HEK293 (cell line): Measurements from ENCODE around the gene SUMF1.

Experiments
- ATF2 ChIP-seq: fragments of 450-650 bp; formaldehyde crosslinking; IDR thresholded peaks from 2 replicates; pipeline ENCODE4 v1.5.1; 2016; ENCODE audit warnings: missing biosample characterization, missing genetic modification characterization, low read depth
- CTCF ChIP-seq: fragments of 450-650 bp; formaldehyde crosslinking; IDR thresholded peaks from 2 replicates; pipeline ENCODE4 v1.5.1; 2016; ENCODE audit warnings: missing biosample characterization, missing genetic modification characterization
- REPIN1 ChIP-seq: fragments of 450-650 bp; formaldehyde crosslinking; IDR thresholded peaks from 2 replicates; pipeline ENCODE4 v1.5.1; 2017; ENCODE audit warnings: missing biosample characterization, missing genetic modification characterization, low read depth
- REST ChIP-seq: fragments of 450-650 bp; formaldehyde crosslinking; IDR thresholded peaks from 2 replicates; pipeline ENCODE4 v1.5.1; 2016; ENCODE audit warnings: missing biosample characterization, missing genetic modification characterization
- SP7 ChIP-seq: fragments of 450-650 bp; formaldehyde crosslinking; IDR thresholded peaks from 2 replicates; pipeline ENCODE4 v1.5.1; 2016; ENCODE audit warnings: missing biosample characterization, missing genetic modification characterization
- ZEB2 ChIP-seq: fragments of 450-650 bp; formaldehyde crosslinking; IDR thresholded peaks from 2 replicates; pipeline ENCODE4 v1.5.1; 2016; ENCODE audit warnings: missing biosample characterization, missing genetic modification characterization
- ZNF274 ChIP-seq, 2 experiments: fragments of 200-500 bp in 1 of 2; fragments of 450-650 bp in 1 of 2; sonication (Bioruptor generic) in 1 of 2; formaldehyde crosslinking in 1 of 2; IDR thresholded peaks; 2 replicates each; pipeline versions ENCODE4 v1.5.1 to v1.6.1; 2014 to 2016; ENCODE audit warnings: borderline replicate concordance in 1 of 2, inconsistent platforms in 1 of 2, low read length in 1 of 2, missing biosample characterization in 1 of 2, missing genetic modification characterization in 1 of 2
- ZNF292 ChIP-seq: fragments of 450-650 bp; formaldehyde crosslinking; IDR thresholded peaks from 2 replicates; pipeline ENCODE4 v1.5.1; 2016; ENCODE audit warnings: low read depth, missing biosample characterization, missing genetic modification characterization, borderline replicate concordance
- ZNF391 ChIP-seq: fragments of 450-650 bp; formaldehyde crosslinking; IDR thresholded peaks from 2 replicates; pipeline ENCODE4 v1.5.1; 2016; ENCODE audit warnings: low read depth, missing biosample characterization, missing genetic modification characterization, borderline replicate concordance

GRCh38 chr3:4350789-4351163 is 116.3 kb downstream of the SUMF1 start:
- TF ChIP-seq REST (tag by site-specific recombination) (no peak), SP7 (no peak), ZNF274 (IDR thresholded peaks at IDR 0.05; ENCODE audit: low read length) (no peak), ZNF274 (tag by site-specific recombination; IDR thresholded peaks at IDR 0.05; ENCODE audit: borderline replicate concordance) (no peak), ZNF292 (tag by site-specific recombination) (no peak), CTCF (tag by site-specific recombination) (peak; percentile 76), ZEB2 (tag by site-specific recombination) (no peak), ZNF391 (tag by site-specific recombination) (no peak), ATF2 (tag by site-specific recombination) (no peak), REPIN1 (no peak)
